Pancreas (tissue), 10 donors: ENCODE results near the gene CUEDC2. TPM values are rescaled to one million over a fixed set of nuclear protein-coding genes. Genes with fewer than 3 reads are reported as not detected.

Experiments
- ATAC-seq, 4 donors: fragments of 200-7000 bp; cut with Tn5 transposase; one replicate each; pipeline versions ENCODE4 v1.8.0 to v1.9.1; 2020; ENCODE audit warnings: mild to moderate bottlenecking in 4 of 4, moderate library complexity in 4 of 4
- DNase-seq, 6 donors: peaks; one replicate each; pipeline ENCODE4 v3.0.0-alpha.2; 2020
- FAIRE-seq: peaks from 2 replicates; lab custom pipeline; 2012; peaks lifted over from hg19 to GRCh38; lab: Jason Lieb, UNC
- H3K27ac ChIP-seq, 4 donors: fragments of 200-600 bp; sonication (generic); 1 replicate in 3 of 4; 2 replicates in 1 of 4; pipeline versions ENCODE4 v1.5.0 to v1.8.0; 2020
- H3K27me3 ChIP-seq, 4 donors: fragments of 200-600 bp; one replicate each; pipeline ENCODE4 v1.8.0; 2021
- H3K36me3 ChIP-seq, 3 donors: fragments of 200-600 bp; sonication (generic) in 1 of 3; one replicate each; pipeline versions ENCODE4 v1.5.0 to v1.8.0; 2020 to 2021
- H3K4me1 ChIP-seq, 3 donors: fragments of 200-600 bp; one replicate each; pipeline ENCODE4 v1.8.0; 2021
- H3K4me3 ChIP-seq, 4 donors: fragments of 200-600 bp; sonication (generic) in 2 of 4; one replicate each; pipeline versions ENCODE4 v1.5.0 to v1.8.0; 2020 to 2021
- H3K9me3 ChIP-seq, 4 donors: fragments of 200-600 bp; one replicate each; pipeline ENCODE4 v1.8.0; 2021
- CTCF ChIP-seq, 4 donors: fragments of 200-600 bp; sonication (generic) in 3 of 4; IDR thresholded peaks; one replicate each; pipeline versions ENCODE4 v1.5.0 to v1.8.0; 2021; ENCODE audit warnings: antibody characterized with exemption in 4 of 4
- WGBS, 2 donors: extraction: QIAGEN DNeasy Blood & Tissue Kit; methylation state at CpG; one replicate each; pipeline ENCODE4 v1.1.7; 2013; 5-methylcytosine and 5-hydroxymethylcytosine counted together
- intact Hi-C, 3 donors: fragments of 100-400 bp; cut with DNase I; formaldehyde crosslinking; loops; one replicate each; pipeline versions ENCODE4 v1.11.1 to v1.14.2; 2022
- polyA plus RNA-seq, 2 donors: library from polyadenylated mRNA; stranded (reverse); fragments of 200-250 nt; gene quantifications; one replicate each; pipeline ENCODE4 v1.2.3, GENCODE V29; 2013
- total RNA-seq, 6 donors: library from RNA; stranded (reverse); fragmentation: NEBNext Ultra II Directional in 4 of 6; extraction: Animal tissue kit (Norgen Biotek cat#: 25700) in 4 of 6; gene quantifications; one replicate each; pipeline versions ENCODE4 v1.2.1 to v1.2.4, GENCODE V29; 2021 to 2023
- donor health status: healthy with polysubstance abuse.
- donor health status: DM: no; HTN: no; CAD: no; lungs with moderate emphysema.
- donor health status: DM: no; HTN: no; CAD: no.
- donor health status: control.
- donor health status: control.
- donor health status: Bipolar disorder and iron deficiency.
- donor health status: DM: yes; HTN: yes; CAD: no.
- donor health status: DM: no; HTN: no; CAD: no.
- donor health status: DM: no; HTN: no; CAD: no.
- donor health status: DM: yes; HTN: yes; CAD: no.

The CUEDC2 gene
- total and polyA plus RNA-seq, 8 donors: 18.9 to 51.5 (median 21.2) TPM

GRCh38 chr10:102420714-102421506 lies 11.5 kb downstream of the CUEDC2 start, which contains the start of gene FBXL15:
FBXL15 (plus strand) TSS chr10:102420836; CDS start chr10:102421130, 294 bp downstream.
- peak; percentile 79 to 87 (median 80) for ATAC-seq
- intact Hi-C loops: no loop called here
- TF ChIP-seq CTCF (IDR thresholded peaks at IDR 0.05): no peak
- peak within 1 kb of the TSS; percentile 86 to 93 (median 92) for H3K27ac ChIP-seq
- H3K4me3 ChIP-seq: peak within 1 kb of the TSS; percentile 59 to 77 (median 74)
- peaks cover 7 to 19% (median 12%) of the 10 kb centered on the region in 3 donors for H3K4me1 ChIP-seq
- H3K9me3 ChIP-seq: no peaks in the 10 kb centered on the region
- peaks cover 0 to 7% (median 0%) of the 10 kb centered on the region in 3 donors for H3K36me3 ChIP-seq
- peak; percentile 68 for FAIRE-seq
- H3K27me3 ChIP-seq: peaks cover 0 to 6% (median 0%) of the 10 kb centered on the region in 4 donors
- WGBS, 2 donors: 0% methylated on average over 56 to 66 of the region's 66 CpGs
- peak; percentile 96 to 100 (median 98) for DNase-seq

DNA sequence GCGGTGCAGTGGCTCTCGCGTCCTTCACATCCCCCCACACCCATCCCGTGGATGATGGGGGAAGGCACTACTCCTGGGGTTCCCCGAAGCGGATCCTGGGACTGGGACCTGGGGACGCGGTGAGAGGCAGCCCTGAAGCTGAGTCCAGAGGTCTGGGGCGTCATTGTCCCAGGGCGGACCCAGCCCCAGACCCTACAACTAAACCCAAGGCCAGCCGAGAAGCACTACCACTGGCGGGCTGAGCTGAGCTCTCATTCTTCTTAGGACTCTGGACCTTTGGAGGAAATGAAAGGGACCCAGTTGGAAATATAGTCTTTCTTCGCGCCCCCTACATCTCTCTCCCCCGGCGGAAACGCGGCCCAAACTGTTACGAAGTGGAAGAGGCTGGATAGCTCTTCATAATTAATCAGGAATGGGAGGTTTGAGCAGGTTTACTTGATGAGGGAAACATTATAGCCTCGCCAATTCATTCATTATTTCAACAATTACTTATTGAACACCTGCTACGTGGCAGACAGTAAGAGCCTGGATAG lies 12.1 kb downstream of the CUEDC2 start:
- FAIRE-seq (no peak), ATAC-seq (peak in 1 of 4 donors; percentile 0), DNase-seq (peak in 2 of 6 donors; percentile 35 to 60)
- TF ChIP-seq CTCF (IDR thresholded peaks at IDR 0.05): no peak
- Histone ChIP-seq H3K36me3 (peaks cover 0 to 7% (median 0%) of the 10 kb centered on the region in 3 donors), H3K4me3 (peak overlapping the region; percentile 59 to 77 (median 74)), H3K4me1 (peaks cover 7 to 19% (median 12%) of the 10 kb centered on the region in 3 donors), H3K9me3 (no peaks in the 10 kb centered on the region), H3K27me3 (peaks cover 0 to 6% (median 0%) of the 10 kb centered on the region in 4 donors), H3K27ac (peak overlapping the region; percentile 86 to 93 (median 92))
- intact Hi-C loops: no loop called here
- WGBS, 2 donors: 0 to 1% methylated on average over 21 of the region's 21 CpGs

DNA sequence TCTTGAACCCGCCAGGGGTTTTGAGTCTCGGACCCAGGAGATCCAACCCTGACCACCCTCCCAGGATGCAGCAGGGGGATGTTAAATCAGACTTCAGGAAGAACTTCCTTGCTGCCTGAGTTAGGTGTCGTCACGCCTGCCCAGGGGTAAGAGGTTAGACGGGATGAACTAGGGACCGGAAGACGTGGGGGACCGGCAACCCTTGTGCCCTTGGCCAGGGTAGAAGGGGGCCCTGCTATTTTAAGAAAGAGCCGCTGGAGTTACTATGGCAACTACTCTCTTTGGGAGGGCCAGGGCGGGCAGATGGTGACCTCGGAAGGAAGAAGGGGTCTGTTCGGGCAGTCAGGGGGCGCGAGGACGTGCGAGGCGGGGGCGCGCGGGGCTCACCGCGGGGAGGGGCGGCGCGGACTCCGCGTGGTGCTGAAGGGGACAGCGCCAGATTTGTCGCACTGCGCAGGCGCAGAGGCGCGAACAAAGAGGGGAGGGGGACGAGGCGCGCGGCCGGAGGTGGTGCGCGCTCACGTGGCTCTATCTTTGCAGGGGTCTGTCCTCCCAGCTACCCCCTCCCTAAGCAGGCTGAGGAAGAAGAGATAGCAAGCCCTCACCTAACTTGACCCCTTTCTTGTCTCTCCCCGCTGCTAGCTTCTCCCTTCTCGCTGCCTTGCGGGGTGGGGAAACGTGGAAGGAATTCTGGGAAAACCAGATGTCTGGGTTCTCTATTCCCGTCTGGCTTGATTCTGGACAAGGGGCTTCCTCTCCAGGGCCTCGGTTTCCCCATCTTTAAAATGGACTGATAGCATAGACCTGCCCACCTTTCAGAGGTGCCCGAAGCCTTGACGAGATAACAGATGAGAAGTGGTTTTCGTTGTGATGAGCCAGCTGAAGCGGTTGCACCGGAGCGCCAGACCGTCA lies 12.8 kb downstream of the CUEDC2 start:
- intact Hi-C loops: no loop called here
- DNase-seq: peak in 4 of 6 donors; percentile 72 to 89 (median 82)
- TF ChIP-seq CTCF (IDR thresholded peaks at IDR 0.05): no peak
- peak overlapping the region in 2 of 4 donors; percentile 86 to 93 for H3K27ac ChIP-seq
- H3K4me3 ChIP-seq: peak overlapping the region; percentile 59 to 77 (median 74)
- 1% methylated on average over 54 of the region's 54 CpGs for whole genome bisulfite sequencing, 2 donors
- H3K4me1 ChIP-seq: peaks cover 7 to 19% (median 12%) of the 10 kb centered on the region in 3 donors
- peaks cover 0 to 7% (median 0%) of the 10 kb centered on the region in 3 donors for H3K36me3 ChIP-seq
- no peaks in the 10 kb centered on the region for H3K9me3 ChIP-seq
- ATAC-seq: peak; percentile 12 to 39 (median 24)
- H3K27me3 ChIP-seq: peaks cover 0 to 6% (median 0%) of the 10 kb centered on the region in 4 donors
- no peak for FAIRE-seq

DNA sequence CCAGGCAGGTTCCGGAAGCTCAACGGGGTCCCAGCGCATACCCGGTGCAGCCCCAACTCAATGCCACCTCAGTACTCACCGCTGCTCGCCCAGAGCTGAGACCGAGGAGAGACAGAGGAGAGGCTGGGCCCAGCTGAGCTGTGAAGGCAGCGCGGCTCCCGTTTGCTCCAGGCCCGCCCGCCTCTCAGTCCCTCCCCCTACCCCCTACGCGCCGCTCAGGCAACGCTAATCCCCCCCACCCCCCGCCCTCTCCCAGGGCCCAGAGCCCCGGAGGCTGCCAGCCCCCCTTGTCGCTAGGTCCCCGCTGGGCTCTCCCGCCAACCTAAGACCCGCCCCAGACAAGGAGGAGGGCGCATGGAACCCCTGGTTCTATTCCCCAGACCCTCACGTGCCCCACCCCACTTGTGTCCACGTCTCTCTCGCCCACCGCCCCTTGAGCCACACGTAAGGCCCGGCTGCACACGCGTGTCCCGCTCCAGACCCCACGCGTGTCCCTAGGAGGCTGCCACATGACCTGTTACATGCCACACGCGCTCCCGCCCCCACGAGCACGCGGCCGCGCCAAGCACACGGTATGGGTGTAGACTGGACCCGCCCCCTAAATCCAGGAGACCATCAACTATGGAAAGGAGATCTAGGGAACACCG lies 13.6 kb downstream of the CUEDC2 start, which contains the start of gene PSD:
PSD (minus strand) TSS at position 164 of the 647 bp plus-strand sequence. CDS start 1,747 bp downstream, outside the sequence.
- DNase-seq: peak in 2 of 6 donors; percentile 35 to 57
- Histone ChIP-seq H3K9me3 (no peaks in the 10 kb centered on the region), H3K4me3 (peak within 1 kb of the TSS; percentile 59 to 77 (median 74)), H3K27me3 (peaks cover 0 to 6% (median 0%) of the 10 kb centered on the region in 4 donors), H3K4me1 (peaks cover 7 to 19% (median 12%) of the 10 kb centered on the region in 3 donors), H3K36me3 (peaks cover 0 to 2% (median 0%) of the 10 kb centered on the region in 3 donors), H3K27ac (no peak within 1 kb of the TSS)
- intact Hi-C loops: no loop called here
- ATAC-seq: no peak
- no peak for FAIRE-seq
- 5% methylated on average over 33 to 45 of the region's 45 CpGs for WGBS, 2 donors
- no peak for TF ChIP-seq CTCF (IDR thresholded peaks at IDR 0.05)
